Endothelial cell of umbilical vein (primary cell): ENCODE data around the gene ART3.

Source experiments
- CTCF ChIP-seq, 2 donors: IDR thresholded peaks; 1 replicate in 1 of 2; 2 replicates in 1 of 2; pipeline ENCODE4 v1.5.1; 2011; ENCODE audit warnings: low read length in 2 of 2, mild to moderate bottlenecking in 2 of 2, moderate library complexity in 2 of 2, control low read depth in 1 of 2, inconsistent platforms in 1 of 2, low read depth in 1 of 2; ENCODE audit not compliant: insufficient read depth in 1 of 2; ENCODE audit errors: extremely low read depth in 1 of 2
- EZH2 ChIP-seq: IDR thresholded peaks from 2 replicates; pipeline ENCODE4 v1.6.1; 2012; ENCODE audit warnings: borderline replicate concordance, low read depth, mild to moderate bottlenecking, moderate library complexity, low read length, inconsistent platforms; ENCODE audit not compliant: severe bottlenecking
- POLR2A ChIP-seq: IDR thresholded peaks from 2 replicates; pipeline ENCODE4 v1.6.1; 2012; ENCODE audit warnings: low read depth, mild to moderate bottlenecking, control low read depth, low read length
- POLR2AphosphoS5 ChIP-seq: IDR thresholded peaks from 2 replicates; pipeline ENCODE4 v1.6.1; 2012; ENCODE audit warnings: low read depth, mild to moderate bottlenecking, control low read depth, low read length, moderate library complexity; ENCODE audit not compliant: insufficient read depth

- TF ChIP-seq POLR2AphosphoS5 = no peak
- no peak for TF ChIP-seq POLR2A
- TF ChIP-seq CTCF (IDR thresholded peaks at IDR 0.05; ENCODE audit: extremely low read depth in 1 of 2, insufficient read depth in 1 of 2, low read depth in 1 of 2, low read length in 2 of 2) = no peak
- TF ChIP-seq EZH2 = no peak
Measured at GRCh38 chr4:76084542-76084941, 10.0 kb downstream of the ART3 start.
